SH-SY5Y (cell line): Measurements from ENCODE around the gene PPP1R12B.

ENCODE experiments used
- GATA2 ChIP-seq: IDR thresholded peaks from 2 replicates; pipeline ENCODE4 v1.6.1; 2011; ENCODE audit warnings: mild to moderate bottlenecking, low read depth, low read length
- GATA3 ChIP-seq: IDR thresholded peaks from 2 replicates; pipeline ENCODE4 v1.6.1; 2011; ENCODE audit warnings: low read depth, mild to moderate bottlenecking, low read length, moderate library complexity

DNA sequence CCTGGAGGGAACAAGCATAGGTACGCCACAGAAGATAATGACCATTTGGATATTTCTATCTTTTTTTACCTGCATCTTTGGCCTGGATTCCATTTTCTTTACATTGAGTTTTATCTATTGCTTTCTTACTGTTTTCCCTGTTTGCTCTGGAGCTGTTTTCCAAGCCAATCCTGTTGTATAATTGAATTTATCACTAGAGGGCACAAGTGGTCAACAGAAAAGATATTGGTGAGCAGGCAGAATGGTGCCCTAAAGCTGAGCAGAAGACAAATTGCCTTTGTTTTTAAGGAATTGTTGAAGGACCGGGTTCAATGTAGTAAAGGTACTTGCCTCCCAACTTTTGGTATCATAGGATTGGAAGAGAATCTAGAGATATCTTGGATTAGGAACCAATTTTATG lies 152.8 kb downstream of the PPP1R12B start:
- TF ChIP-seq GATA3 (no peak), GATA2 (no peak)
